Right lobe of liver (tissue), 4 donors: ENCODE measurements around the gene FKBP7.

Source experiments
- CTCF ChIP-seq, 4 donors: fragments of 200-600 bp in 3 of 4; fragments of 450-650 bp in 1 of 4; IDR thresholded peaks; one replicate each; pipeline versions ENCODE4 v1.5.1 to v1.8.0; 2016 to 2022; ENCODE audit warnings: antibody characterized with exemption in 4 of 4, mild to moderate bottlenecking in 2 of 4
- POLR2A ChIP-seq: fragments of 450-650 bp; IDR thresholded peaks from one replicate; pipeline ENCODE4 v1.6.1; 2017; ENCODE audit warnings: antibody characterized with exemption, mild to moderate bottlenecking
- donor health status: DM: no; HTN: no; CAD: no.
- donor health status: DM: no; HTN: no; CAD: no.
- donor health status: DM: no; HTN: yes; CAD: no.

DNA sequence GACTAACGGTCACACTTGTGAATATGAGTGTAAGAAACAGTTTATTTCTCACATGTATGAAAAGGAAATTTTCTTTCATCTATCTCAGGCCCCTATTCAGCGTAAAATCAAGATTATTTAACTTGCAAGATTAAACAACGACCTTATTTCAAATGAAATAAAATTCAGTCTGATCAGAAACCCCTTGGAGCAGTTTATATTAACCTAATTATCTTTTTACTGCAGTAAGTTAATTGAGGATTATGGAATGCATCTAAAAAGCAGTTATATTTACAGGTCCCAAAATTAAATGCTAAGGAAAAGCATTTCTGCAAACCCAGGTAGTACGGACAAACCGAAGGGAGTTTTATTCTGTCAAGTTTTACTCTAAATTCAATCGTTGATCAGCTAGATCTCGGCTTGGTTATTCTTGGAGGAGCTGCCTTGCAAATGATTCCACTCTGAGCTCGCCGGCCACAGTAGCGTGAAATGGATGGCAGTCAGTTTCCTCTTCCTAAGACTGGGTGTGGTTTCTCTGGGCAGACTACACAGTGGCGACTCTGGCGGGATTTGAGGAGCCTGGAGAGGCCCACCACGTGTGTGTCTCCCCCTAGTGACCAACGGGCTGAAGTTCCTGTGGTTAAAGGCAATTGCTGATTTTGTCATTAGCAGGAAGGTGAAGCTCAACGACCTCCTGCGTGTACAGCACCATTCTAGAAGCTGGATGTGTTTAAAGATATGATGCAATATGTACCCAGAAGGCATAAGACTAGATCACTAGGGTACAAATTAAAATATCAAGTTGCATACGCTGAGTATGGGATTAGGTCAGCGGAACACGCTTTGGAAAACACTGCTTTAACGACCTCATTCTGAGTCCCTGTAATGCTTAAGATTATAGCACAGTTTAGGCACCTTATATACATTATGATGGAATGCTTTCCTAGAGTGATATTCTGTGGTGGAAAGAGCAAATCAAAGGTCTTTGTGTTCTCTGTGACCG is 63.8 kb downstream of the FKBP7 start:
- TF ChIP-seq CTCF (IDR thresholded peaks at IDR 0.05) (peak; percentile 60 to 89 (median 86)), POLR2A (peak; percentile 21)
